HG03066 (cell line): Measurements from ENCODE around the gene FOXD4L5.
"Not testable (repeated sequence)": the region's sequence is repeated elsewhere in the genome, so short reads cannot be mapped to it uniquely, and the experiment has no call there.

Experiments used
- ATAC-seq: cut with Tn5 transposase; IDR thresholded peaks from one replicate; pipeline ENCODE4 v1.9.1; 2021; ENCODE audit warnings: low read depth; ENCODE audit not compliant: unreplicated experiment

The FOXD4L5 gene

GRCh38 chr9:65285109-65285508 lies at the start of gene FOXD4L5:
FOXD4L5 (minus strand) TSS chr9:65285209; CDS start chr9:65284377, 832 bp downstream.
- ATAC-seq, result not testable (repeated sequence)

DNA sequence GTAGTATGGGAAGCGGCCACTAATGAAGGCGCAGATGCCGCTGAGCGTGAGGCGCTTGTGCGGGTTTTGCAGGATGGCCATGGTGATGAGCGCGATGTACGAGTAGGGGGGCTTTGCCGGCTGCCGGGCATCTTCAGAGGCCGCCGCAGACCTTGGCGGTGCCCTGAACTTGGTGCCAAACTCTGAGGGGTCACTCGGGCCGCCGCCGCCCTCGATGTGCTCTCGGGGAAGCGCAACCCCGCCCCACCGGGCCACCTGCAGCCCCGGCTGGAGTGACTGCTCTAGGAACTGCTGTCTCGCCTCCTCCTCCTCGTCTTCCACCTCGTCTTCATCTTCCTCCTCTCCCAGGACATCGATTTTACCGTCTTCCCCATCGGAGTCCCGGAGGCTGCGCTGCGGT lies 1.1 kb downstream of the FOXD4L5 start:
- ATAC-seq, result not testable (repeated sequence)

DNA sequence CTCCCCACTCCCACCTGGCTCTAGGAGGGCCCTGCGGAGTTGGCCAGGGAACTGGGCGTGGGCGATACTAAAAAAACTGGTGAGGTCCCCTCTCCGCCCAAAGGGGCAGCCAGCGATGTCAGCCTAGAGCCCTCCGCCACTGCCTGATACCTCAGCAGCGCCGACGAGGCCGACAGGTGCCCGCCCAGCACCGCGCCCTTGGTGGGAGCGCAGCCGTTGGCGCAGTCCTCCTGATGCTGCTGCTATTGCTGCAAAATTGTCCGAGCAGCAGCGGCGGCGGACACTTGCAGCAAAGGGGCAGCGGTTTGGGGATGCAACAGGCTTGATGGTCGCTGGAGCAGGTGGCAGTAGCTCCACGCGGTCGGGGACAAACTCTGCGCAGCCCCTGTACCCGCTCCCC lies 2.0 kb downstream of the FOXD4L5 start:
- ATAC-seq, result not testable (repeated sequence)
